GM18519 (cell line): Measurements from ENCODE around the gene RPS6KA2.
"Not testable (repeated sequence)": the region's sequence is repeated elsewhere in the genome, so short reads cannot be mapped to it uniquely, and the experiment has no call there.

ENCODE experiments used
- ATAC-seq: cut with Tn5 transposase; IDR thresholded peaks from one replicate; pipeline ENCODE4 v1.9.1; 2021; ENCODE audit warnings: mild to moderate bottlenecking, moderate library complexity; ENCODE audit not compliant: unreplicated experiment, low FRiP score

Gene RPS6KA2

DNA sequence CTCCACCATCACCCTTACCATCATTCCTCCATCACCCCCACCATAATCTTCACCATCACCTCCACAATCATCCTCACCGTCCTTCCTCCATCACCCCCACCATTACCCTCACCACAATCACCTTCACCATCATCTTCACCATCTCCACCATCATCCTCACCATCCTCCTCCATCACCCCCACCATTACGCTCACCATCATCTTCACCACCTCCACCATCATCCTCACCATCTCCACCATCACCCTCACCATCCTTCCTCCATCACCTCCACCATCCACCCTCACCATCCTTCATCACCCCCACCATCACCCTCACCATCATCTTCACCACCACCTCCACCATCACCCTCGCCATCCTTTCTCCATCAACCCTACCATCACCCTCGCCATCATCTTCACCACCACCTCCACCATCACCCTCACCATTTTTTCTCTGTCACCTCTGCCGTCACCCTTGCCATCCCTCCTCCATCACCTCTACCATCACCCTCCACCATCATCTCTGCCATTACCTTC is 211.2 kb downstream of the RPS6KA2 start:
- no peak for ATAC-seq

DNA sequence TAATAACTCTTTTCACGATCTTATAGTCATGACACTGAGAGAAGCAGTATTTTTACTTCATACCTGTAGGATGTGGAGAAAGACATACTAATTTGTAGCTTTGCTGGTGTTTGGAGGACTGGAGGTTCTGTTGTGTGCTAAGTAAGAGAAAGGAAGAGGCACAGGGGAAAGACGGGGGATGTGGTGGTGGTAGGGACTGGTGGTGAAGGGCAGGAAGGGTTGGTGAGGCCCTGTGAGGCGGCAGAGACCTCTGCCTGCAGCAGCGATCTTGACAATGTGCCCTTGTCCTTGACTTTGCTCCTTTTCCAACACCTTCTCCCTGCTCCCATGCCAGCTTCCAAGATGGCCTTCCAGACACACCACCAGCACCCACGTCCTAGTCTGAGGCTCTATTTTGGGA is 211.7 kb downstream of the RPS6KA2 start:
- no peak for ATAC-seq

DNA sequence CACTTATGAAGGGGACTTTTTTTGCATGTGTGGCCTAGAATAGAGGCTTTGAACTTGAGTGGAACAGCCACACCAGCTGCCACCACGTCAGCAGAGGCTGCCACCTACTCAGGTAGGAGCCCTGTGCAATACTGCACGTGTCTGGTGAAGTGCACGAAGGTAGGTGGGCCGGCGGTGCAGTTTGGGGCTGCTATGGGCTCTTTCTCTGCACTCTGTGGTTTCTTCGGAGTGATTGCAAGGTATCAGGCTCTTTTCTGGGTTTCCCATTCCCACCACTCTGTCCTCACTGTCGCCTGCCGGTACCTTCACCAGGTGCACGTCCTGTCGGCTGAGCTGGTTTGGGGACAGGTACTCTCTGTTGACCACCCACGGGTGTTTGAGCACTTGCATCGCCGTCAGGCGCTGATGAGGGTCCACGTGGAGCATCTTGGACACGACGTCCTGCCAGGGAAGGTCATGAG is 213.5 kb downstream of the RPS6KA2 start:
- ATAC-seq, result no peak

DNA sequence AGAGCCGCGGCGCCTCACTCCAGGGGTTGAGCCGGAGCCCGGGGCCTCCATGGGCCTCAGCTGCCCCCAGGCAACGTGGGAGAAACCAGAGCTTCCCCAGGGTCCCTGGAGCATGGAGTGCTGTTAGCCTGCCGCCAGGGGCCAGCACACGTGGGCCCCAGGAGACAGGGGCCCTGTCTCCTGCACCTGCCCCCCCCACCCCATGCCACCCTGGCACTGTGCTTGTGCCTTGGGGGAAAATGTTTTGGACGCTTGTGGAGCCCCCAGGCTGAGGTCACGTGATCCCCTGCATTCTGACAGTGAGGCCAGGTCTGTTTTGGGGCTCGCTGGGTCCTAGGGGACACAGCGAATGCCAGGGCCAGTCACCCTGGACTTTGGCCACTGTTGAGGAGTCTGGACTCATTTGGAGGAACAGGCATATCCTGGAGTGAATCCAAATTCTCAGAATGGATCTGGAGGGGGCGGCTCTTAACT is 214.1 kb downstream of the RPS6KA2 start:
- no peak for ATAC-seq

GRCh38 chr6:166412156-166412910 is 214.7 kb downstream of the RPS6KA2 start:
- ATAC-seq, result no peak

- no peak for ATAC-seq
These were observed 215.3 kb downstream of the RPS6KA2 start for GRCh38 chr6:166411721-166412151.

DNA sequence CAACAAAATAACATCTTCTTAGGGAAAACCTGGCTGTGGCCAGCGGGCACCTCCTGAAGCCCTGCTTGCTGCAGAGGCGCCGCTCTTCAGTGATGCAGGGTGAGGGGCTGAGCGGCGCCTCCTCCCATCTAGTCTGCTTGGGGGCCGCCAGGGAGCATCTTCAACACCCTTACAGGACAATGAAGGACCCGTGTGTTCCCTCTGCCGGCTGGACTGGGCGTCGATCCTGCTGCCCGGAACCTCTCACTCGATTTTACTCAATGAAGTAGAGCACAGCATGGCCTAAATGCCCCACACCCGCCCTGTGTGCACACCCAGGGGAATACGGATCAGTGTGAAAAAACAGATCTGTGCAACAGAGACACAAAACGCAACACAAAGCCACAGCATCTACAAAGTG is 215.8 kb downstream of the RPS6KA2 start:
- ATAC-seq, result no peak

DNA sequence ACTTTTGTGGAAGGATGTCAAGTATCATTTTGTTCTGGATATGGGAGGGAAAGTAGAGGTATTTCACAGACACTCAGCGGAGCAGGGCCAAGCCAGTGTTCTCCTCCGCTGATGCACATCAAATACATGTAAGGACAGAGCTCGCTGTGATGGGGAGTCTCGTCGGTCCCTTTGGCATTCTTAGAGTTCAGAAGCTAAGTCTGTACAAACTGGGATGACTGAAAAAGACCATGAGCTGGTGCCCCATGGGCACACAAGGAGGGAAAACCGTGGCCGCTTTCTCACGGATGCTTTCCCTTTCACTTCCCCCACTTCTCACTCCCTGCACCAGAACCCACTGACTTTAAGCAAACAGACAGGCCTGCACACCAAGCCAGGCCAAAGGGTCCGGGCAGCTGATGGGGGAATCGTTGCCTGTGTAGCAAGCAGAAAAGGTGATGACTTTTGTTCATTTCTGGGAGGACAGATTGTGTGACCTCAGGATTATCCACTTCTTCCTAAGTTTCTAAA is 216.6 kb downstream of the RPS6KA2 start:
- no peak for ATAC-seq

DNA sequence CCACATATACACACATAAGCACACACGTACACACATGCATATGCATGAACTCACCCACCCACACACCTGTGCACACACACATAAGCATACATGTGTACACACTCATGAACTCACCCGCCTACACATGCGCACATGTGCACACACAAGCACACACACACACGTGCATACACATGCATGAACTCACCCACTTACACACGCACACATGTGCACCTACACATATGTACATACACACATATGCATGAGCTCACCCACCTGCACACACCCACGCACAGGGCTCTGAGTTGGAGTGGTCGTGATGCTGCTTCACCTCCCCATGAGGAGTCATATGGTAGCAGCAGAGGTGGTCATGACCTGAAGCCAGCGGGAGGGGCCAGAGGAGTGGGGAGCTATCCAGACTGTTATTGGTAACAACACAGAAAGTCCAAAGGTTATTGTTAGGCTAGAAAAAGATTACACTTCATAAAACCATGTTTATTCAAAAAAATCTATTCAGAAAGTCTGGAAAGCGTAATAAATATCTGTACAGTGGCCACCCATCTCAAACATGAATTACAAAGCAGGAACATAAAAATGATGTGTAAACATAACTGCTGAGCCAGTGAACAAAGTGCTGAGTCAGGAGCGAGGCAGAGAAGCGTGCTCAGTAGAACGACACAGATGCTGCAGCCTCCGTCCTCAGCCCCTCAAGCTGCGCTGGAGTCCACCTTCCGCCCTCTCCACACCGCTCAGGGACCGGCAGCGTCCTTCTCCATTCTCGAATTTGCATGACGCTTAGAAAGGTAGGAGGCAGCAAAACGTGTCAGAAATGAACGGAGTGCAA is 217.9 kb downstream of the RPS6KA2 start:
- ATAC-seq, result no peak

DNA sequence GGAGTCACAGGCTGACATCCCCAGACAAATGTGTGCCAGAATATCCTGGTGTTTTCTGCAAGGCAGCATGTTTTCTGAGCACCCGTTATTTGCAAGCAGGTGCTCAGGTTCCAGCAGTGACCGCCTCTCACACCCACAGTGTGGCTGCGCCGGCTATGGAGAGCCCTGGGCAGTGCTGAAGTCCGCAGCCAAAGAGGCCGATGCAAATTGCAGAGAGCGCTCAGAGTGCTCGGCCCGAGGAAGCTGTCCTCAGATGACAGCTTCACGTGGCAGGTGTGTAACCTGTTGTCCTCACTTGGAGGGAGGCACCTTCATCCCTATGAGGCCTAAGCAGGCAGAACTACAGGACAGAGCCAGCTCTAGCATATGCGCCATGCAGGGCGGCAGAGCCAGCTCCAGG is 220.9 kb downstream of the RPS6KA2 start:
- no peak for ATAC-seq

GRCh38 chr6:166405386-166405785 is 221.7 kb downstream of the RPS6KA2 start:
- ATAC-seq, result no peak

- no peak for ATAC-seq
These were observed 224.3 kb downstream of the RPS6KA2 start for GRCh38 chr6:166402582-166403277.

DNA sequence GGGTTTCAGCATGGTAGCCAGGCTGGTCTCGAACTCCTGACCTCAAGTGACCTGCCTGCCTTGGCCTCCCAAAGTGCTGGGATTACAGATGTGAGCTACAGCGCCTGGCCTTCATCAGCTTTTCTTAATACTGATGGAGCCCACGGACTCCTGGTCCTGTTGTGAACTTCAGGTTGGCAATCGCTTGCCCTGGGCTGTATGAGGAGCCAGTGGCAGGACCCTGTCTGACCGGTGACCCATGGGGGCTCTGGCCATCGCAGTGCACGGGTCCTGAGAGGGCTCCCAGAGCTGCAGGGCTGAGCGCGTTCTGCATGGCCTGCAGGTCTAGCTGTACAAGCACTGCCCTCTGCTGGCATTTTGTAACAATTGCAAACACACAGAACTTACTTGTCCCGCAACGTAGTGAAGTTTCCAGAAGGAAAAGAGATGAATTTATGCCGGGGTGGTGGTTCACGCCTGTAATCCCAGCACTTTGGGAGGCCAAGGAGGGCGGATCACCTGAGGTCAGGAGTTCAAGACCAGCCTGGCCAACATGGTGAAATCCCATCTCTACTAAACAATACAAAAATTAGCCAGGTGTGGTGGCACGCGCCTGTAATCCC is 226.3 kb downstream of the RPS6KA2 start:
- not testable (repeated sequence) for ATAC-seq

DNA sequence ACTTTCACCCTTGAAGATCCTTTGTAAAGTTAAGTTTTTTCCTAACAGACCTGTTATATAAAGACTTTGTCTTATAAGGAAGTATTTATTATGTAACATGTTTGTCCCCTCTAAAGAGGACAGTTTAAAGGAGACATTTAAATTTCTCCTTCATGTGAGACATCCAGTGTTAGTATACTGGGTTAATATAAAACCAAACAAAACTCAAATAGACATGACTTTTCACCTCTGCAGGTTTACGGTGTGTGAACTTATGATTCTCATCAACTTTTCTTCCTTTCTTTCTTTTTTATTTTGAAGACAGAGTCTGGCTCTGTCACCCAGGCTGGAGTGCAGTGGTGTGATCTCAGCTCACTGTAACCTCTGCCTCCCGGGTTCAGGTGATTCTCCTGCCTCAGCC is 226.9 kb downstream of the RPS6KA2 start:
- no peak for ATAC-seq

GRCh38 chr6:166398348-166398747 is 228.7 kb downstream of the RPS6KA2 start:
- no peak for ATAC-seq

- ATAC-seq, result no peak
These were observed 229.2 kb downstream of the RPS6KA2 start for GRCh38 chr6:166397849-166398248.

DNA sequence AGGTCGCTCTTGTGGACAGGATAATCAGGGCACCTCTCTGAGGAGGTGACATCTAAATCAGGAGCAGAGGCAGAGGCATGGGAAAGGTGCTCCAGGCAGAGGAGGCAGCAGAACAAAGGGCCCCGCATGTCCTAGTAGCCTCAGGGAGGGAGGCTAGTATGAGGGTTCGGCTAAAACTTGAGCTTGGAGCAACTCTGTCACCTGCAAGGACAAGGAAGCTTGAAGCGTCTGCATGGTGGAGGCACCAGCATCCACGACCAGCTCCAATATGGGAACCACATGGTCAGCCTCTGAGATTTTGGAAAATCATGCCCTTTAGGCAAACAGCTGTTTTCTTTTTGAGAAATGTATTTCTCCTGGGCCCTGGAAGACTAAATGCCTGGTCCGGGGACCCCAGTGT is 231.3 kb downstream of the RPS6KA2 start:
- no peak for ATAC-seq

DNA sequence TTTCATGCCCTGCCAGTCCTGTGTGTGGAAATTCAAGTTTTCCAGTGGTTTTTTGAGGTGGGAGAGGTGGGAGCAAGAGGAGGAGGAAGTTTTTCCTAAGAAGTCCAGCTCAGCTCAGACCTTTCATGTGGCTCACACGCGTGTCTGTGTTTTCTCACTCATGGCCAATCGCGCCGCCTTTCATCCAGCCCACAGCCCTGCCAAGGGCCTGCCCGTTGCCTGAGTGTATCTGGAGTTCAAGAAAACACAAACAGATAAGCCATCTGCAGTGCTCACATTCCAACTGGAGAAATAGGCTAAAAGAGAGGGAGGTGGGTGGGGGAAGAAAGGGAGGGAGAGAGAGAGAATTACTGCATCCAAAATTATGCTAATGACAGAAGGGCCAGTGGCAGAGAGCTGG is 231.7 kb downstream of the RPS6KA2 start:
- no peak for ATAC-seq

DNA sequence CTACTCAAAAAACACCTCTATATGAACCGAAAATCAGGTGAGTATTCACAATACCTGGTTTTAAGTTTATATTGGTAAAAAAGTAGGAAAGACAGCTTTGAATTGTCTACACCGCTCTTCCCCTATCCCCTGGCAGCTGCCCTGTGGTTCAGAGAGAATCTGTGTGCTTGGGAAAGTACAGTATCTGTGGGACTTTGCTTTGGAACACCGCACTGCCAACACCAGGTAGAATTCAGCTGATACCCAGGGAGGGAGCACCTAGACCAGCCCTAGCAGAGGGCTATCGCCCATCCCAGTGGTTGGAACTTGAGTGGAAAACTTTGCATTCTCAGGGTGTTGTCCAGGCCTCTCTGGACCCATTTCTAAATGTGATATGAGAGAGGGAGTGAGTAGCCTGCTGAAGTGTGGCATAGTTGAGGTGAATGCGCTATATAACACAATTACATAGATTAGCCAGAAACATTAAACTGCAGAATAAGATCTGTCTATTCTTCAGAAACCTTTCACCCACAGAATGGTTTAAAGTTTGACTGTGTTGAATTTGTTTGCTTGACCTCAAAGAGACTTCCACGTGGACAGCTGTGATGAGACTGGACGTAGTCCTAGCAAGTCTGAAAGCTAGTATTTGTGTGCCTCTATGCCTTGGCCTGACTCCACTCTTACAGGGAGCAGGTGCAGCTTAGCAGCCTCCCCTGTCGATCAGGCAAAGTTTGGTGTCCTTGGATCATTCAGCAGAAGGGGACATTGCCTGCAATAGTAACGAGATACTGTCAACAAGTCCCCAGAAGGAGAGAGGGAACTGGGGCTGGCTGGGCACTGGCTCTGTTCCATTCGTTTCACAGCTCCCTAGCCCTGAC is 232.8 kb downstream of the RPS6KA2 start:
- ATAC-seq, result no peak
